AG09309 (cell line): Measurements from ENCODE around the gene FOXI1.

Experiments used
- DNase-seq: peaks from one replicate; pipeline ENCODE4 v3.0.0-alpha.2; 2010; ENCODE audit warnings: low read depth
- H3K4me3 ChIP-seq: 2 replicates; pipeline ENCODE4 v1.5.1; 2011; ENCODE audit warnings: mild to moderate bottlenecking, low read depth, low read length, moderate library complexity; ENCODE audit not compliant: control insufficient read depth
- TF ChIP-seq, protein P1 (sequence below): IDR thresholded peaks from 2 replicates; pipeline ENCODE4 v1.5.1; 2011; ENCODE audit warnings: mild to moderate bottlenecking, low read depth, low read length, inconsistent platforms; ENCODE audit not compliant: insufficient read depth, control insufficient read depth; ENCODE audit errors: missing control alignments

The FOXI1 gene

DNA sequence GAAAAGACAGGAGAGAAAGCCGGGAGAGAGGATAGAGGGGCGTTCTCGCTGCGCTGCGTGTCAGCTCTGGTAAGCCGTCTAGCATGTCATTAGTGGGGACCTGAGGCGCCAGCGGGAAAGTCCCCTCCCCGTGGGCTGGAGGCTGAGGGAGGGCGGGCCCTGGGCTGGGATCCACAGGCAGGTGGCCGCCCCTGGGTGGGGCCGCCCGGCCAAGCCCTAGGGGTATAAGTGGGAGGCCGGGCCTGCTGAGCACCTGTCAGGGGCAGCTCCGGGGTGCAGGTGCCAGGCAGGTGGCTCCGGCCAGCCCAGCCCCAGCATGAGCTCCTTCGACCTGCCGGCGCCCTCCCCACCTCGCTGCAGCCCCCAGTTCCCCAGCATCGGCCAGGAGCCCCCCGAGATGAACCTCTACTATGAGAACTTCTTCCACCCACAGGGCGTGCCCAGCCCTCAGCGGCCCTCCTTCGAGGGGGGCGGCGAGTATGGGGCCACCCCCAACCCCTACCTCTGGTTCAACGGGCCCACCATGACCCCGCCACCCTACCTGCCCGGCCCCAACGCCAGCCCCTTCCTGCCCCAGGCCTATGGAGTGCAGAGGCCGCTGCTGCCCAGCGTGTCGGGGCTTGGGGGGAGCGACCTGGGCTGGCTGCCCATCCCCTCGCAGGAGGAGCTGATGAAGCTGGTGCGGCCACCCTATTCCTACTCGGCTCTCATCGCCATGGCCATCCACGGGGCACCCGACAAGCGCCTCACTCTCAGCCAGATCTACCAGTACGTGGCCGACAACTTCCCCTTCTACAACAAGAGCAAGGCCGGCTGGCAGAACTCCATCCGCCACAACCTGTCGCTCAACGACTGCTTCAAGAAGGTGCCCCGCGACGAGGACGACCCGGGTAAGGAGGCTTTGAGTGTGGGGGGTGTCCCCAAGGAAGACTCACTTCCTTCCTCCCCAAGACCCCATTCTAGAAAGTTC, at the start of gene FOXI1:
Gene FOXI1 (plus strand): TSS at position 256 of the 970 bp plus-strand sequence. CDS start 61 bp downstream, at position 317.
- TF ChIP-seq, protein P1, sequence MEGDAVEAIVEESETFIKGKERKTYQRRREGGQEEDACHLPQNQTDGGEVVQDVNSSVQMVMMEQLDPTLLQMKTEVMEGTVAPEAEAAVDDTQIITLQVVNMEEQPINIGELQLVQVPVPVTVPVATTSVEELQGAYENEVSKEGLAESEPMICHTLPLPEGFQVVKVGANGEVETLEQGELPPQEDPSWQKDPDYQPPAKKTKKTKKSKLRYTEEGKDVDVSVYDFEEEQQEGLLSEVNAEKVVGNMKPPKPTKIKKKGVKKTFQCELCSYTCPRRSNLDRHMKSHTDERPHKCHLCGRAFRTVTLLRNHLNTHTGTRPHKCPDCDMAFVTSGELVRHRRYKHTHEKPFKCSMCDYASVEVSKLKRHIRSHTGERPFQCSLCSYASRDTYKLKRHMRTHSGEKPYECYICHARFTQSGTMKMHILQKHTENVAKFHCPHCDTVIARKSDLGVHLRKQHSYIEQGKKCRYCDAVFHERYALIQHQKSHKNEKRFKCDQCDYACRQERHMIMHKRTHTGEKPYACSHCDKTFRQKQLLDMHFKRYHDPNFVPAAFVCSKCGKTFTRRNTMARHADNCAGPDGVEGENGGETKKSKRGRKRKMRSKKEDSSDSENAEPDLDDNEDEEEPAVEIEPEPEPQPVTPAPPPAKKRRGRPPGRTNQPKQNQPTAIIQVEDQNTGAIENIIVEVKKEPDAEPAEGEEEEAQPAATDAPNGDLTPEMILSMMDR: no peak
- no peak for DNase-seq
- no peak within 1 kb of the TSS for H3K4me3 ChIP-seq

DNA sequence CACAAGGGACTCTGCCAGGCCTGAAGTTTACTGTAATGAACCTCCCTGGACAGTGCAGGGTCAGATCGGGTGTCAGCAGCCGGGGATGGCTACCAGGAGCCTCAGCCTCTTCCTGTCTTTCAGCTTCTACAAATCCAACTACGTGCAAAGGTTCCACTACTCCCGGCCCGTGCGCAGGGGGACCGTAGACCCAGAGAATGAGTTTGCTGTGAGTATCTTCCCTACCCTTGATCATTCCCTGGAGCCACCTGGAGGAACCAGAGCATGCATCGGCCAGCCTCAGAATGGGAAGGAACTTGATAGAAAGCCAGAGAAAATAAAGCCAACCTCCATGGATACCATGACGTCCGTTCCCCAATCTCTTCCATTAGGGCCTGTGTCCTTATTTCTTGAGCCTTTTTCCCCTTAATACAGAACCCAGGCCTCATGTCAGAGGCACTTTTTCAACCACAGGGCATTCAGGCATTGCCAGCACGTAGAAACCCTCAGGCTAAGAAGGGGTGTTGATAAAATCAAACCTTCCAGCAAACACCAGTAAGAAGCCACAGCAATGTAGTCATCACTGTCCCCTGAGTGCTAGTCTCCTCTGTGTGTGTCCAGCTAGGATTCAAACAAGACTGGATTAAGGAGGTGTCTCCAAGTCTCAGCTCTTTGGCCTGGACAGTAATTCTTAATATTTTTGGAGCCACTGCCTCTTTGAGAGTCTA, 49.0 kb upstream of the FOXI1 start:
- no peak for DNase-seq
- H3K4me3 ChIP-seq: no peak overlapping the region
- TF ChIP-seq, protein P1: no peak

DNA sequence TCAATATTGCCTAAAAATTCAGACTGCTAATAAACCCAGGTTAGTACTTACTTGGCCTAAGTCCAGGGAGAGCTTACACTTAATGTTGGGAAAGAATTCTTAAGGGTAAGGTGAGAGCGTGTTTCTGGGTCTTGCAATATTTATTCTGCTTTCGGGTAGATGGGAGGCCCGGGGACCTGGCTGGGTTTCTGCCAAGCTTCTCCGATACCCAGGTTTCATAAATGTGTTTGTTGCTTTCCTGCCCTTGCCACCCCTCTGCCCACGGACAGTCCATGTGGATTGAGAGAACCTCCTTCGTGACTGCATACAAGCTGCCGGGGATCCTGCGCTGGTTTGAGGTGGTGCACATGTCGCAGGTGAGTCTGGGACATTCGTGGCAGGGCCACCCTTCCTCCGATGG, 48.4 kb upstream of the FOXI1 start:
- no peak overlapping the region for H3K4me3 ChIP-seq
- DNase-seq: no peak
- TF ChIP-seq, protein P1: no peak

- DNase-seq: no peak
- H3K4me3 ChIP-seq: no peak overlapping the region
- TF ChIP-seq, protein P1: no peak
Measured at GRCh38 chr5:170059221-170059620, 46.5 kb upstream of the FOXI1 start.

GRCh38 chr5:170067152-170067551, 38.5 kb upstream of the FOXI1 start:
- H3K4me3 ChIP-seq: no peak overlapping the region
- TF ChIP-seq, protein P1: no peak
- DNase-seq: no peak

DNA sequence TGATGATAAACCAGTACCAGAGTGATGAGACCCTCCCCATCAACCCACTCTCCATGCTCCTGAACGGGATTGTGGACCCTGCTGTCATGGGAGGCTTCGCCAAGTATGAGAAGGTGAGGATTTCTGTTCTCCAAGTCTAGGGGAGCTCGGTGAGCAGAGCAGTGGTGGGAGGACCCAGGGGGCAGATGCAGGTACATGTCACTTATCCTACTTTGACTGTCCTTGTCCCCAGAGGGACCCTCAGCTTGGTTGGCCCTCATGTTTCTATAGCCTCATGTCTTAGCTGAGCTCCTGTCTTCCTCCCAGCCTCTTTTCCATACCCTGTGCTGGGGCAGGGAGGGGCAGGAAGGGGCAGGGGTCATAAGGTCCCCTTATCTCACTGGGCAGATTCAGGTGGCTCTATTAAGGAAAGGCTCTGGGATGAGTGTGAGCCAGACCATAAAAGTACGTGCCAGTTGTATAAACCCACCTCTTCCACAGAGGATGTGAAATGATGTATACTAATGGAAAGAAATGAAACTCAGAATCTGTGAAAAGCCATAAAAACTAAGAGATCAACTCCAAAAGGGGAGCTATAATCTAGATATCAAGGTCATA, 38.0 kb upstream of the FOXI1 start:
- TF ChIP-seq, protein P1: no peak
- no peak for DNase-seq
- no peak overlapping the region for H3K4me3 ChIP-seq
